ENCODE results near the gene UNC5B.

The UNC5B gene

DNA sequence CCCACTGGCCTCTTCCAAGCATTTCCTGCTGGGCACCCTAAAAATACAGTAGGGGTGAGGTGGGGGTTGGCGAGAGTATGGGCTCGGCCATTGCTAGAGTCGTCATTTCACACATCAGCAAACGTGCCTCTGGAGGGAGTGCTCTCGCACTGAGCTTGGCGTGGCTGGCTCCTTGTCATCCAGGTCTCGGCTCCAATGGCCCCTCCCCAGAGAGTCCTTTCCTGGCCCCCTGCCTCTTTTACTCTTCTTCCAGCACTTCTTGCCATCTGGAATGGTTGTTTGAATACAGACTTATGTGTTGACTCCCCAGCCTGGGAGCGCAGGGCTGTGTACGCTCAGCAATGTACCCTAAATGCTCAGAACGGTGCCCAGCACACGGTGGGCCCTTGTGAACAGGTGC lies 18.8 kb downstream of the UNC5B start:
- H3K27me3 ChIP-seq, result no peaks in the 10 kb centered on the region
- no peak overlapping the region for H3K4me3 ChIP-seq
- H3K27ac ChIP-seq, result no peak overlapping the region
- no peaks in the 10 kb centered on the region for H3K9me3 ChIP-seq
- no peaks in the 10 kb centered on the region for H3K36me3 ChIP-seq
- peaks cover 0 to 50% (median 36%) of the 10 kb centered on the region in 4 donors for H3K4me1 ChIP-seq
- DNase-seq, result no peak
- TF ChIP-seq CTCF (IDR thresholded peaks at IDR 0.05), result no peak
- intact Hi-C loops (cut with DNase I; ENCODE audit: low total_unique reads), result no loop called here

DNA sequence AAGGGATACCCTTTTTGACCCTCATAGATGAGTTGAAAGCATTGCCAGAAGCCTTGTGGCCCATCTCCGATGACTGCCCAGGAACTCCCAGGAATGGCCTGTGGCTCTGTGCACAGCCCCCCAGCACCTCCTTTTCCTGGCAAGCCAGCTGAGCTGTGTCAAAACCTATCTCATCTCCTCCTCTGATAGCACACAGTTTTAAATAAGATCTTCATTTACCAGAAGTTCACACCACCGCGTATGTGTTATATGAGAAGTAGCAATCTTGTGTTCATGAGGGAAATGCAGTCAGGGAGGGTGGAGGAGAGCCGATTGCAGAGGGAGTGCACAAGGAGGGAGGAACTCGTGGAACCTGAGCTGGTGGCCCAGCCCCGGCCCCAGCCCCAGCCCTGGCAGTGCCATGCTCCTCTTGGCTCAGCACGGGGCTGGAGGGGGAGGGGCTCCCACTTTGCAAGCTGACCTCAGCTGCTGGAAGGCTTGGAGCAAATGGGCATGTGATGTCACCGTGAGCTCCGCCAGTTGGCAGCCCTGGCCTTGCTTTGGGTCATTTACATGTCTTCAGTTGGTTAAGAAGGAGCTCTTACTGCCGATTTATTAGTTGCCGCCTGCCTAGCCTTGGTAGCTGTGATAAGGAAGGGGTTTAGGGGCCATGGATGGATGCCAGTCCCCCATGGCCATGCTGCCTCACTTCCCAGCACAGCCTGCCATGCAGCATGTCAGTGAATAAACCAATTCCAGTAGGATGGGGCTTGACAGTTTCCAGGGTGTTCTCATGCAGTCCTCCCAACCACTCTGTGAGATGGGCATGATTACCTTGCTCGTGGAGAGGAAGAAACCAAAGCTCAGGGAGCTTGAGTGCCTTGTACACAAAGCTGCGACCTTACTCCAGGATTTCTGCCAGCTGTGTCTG lies 20.0 kb downstream of the UNC5B start:
- peaks cover 0 to 58% (median 44%) of the 10 kb centered on the region in 4 donors for H3K4me1 ChIP-seq
- no peaks in the 10 kb centered on the region for H3K9me3 ChIP-seq
- DNase-seq, result peak; percentile 76 to 89
- TF ChIP-seq CTCF (IDR thresholded peaks at IDR 0.05), result no peak
- intact Hi-C loops (cut with DNase I; ENCODE audit: low total_unique reads), result no loop called here
- peaks cover 0 to 9% of the 10 kb centered on the region in 2 donors for H3K27me3 ChIP-seq
- no peak overlapping the region for H3K27ac ChIP-seq
- no peak overlapping the region for H3K4me3 ChIP-seq
- no peaks in the 10 kb centered on the region for H3K36me3 ChIP-seq

GRCh38 chr10:71233482-71233892 lies 21.1 kb downstream of the UNC5B start:
- H3K27me3 ChIP-seq, result peaks cover 0 to 10% of the 10 kb centered on the region in 2 donors
- no peak for DNase-seq
- H3K36me3 ChIP-seq, result no peaks in the 10 kb centered on the region
- intact Hi-C loops (cut with DNase I; ENCODE audit: low total_unique reads), result no loop called here
- H3K4me1 ChIP-seq, result peaks cover 0 to 58% (median 44%) of the 10 kb centered on the region in 4 donors
- no peak overlapping the region for H3K4me3 ChIP-seq
- H3K9me3 ChIP-seq, result no peaks in the 10 kb centered on the region
- no peak for TF ChIP-seq CTCF (IDR thresholded peaks at IDR 0.05)
- peak overlapping the region in 1 of 2 donors; percentile 65 for H3K27ac ChIP-seq

DNA sequence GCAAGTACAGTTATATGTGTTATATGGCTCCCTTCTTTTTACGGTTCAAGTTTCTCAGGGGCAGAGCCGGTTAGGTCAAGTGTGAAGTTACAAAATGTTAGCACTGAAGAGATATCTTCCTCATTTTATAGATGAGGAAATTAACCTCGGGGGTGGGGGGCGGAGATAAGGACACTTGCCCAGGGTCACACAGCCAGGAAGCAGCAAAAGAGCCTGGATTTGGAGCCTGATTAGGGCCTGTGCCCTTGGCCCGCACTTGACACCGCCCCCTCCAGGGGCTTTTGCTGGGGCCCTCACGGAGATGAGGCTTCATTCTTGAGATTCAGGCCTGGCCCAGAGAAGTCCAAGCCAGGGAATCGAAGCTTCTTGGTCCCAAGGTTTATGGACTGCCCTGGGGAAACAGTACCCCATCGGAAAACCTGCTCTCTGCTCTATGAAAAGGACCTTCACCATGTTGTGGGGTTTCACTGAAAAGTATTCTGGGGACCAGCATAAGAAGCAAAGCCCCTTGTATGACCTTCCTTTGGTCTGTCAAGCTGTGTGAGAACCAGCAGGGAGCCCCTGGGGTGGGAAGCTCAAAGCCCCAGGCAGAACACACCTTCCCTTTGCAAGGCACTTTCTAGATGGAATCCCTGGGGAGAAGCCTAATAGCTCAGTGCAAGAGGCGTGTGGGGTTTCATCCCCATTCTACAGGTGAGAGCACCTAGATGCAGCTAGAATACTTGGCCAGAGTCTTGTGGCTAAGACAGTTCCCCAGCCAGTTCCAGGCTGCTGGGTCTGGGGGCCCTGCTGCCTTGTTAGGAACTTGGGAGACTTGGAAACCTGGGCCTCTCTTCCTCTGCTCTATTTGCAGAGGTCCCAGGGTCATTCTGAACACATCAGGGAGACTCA lies 21.9 kb downstream of the UNC5B start:
- peaks cover 0 to 55% (median 44%) of the 10 kb centered on the region in 4 donors for H3K4me1 ChIP-seq

More for the DNA sequence above, 21.9 kb downstream of the UNC5B start:
- no peak for DNase-seq
- intact Hi-C loops (cut with DNase I; ENCODE audit: low total_unique reads), result no loop called here
- H3K4me3 ChIP-seq, result no peak overlapping the region
- peak overlapping the region; percentile 65 to 67 for H3K27ac ChIP-seq
- no peaks in the 10 kb centered on the region for H3K9me3 ChIP-seq
- H3K36me3 ChIP-seq, result no peaks in the 10 kb centered on the region
- peaks cover 0 to 10% of the 10 kb centered on the region in 2 donors for H3K27me3 ChIP-seq
- no peak for TF ChIP-seq CTCF (IDR thresholded peaks at IDR 0.05)

All from tibial artery (tissue), 4 donors.